ENCODE data around the gene AKT1S1.

DNA sequence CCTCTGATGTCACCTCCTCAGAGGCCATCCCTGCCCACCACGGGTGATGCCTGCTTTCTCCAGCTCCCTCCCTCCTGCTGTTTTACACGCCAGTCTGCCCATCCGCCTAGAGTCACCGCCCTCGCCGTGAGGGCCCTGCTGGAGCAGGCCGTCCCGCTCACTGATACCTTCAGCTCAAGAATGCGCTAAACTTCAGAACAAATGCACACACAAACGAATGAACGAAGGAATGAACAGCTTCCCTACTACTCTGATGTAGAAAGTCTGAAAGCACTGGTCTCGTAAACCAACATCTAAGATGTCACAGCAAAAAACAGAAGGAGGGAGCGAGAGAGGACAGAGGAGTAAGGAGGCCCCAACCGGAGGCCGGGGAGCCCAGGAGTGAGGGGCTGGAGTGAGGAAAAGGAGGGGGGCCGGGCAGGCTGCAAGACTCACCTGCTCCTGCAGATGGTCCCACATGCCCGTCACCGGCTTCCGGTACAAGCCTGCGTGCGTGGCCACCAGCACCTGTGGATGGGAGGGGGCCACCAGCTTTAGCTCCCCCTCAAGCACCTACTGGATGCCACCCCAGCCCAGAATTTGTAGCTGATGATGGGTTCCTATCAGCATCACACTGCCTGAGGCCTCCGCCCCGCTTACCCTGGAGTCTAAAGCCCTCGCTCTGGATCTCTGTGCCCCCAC, 13.8 kb downstream of the AKT1S1 start:
- no peak for TF ChIP-seq GATA3 (IDR thresholded peaks at IDR 0.05; ENCODE audit: low read depth, low read length)
- no peak for TF ChIP-seq GATA2 (IDR thresholded peaks at IDR 0.05; ENCODE audit: low read depth, low read length)
